ENCODE results near the gene TRPM2. TPM values are rescaled to one million over a fixed set of nuclear protein-coding genes. Genes with fewer than 3 reads are reported as not detected.

The TRPM2 gene
- total RNA-seq, 1 donor, result 0.36 TPM

DNA sequence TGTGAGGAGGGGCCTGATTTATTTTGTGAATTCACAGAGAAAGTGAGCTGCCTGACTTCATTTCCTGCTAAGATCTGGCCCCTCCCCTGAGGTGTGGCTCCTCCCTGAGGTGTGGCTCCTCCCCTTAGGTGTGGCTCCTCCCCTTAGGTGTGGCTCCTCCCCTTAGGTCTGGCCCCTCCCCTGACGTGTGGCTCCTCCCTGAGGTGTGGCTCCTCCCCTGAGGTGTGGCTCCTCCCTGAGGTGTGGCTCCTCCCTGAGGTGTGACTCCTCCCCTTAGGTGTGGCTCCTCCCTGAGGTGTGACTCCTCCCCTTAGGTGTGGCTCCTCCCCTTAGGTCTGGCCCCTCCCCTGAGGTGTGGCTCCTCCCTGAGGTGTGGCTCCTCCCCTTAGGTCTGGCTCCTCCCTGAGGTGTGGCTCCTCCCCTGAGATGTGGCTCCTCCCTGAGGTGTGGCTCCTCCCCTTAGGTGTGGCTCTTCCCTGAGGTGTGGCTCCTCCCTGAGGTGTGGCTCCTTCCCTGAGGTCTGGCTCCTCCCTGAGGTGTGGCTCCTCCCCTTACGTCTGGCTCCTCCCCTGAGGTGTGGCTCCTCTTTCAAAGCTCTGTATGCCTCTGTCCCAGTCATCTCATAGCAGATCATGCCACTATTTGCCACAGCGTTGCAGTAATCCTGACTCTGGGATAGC, 75.0 kb downstream of the TRPM2 start:
- Histone ChIP-seq H3K36me3 (ENCODE audit: insufficient read depth, low read length) (no peaks in the 10 kb centered on the region), H3K79me2 (ENCODE audit: insufficient read depth, low read length) (no peaks in the 10 kb centered on the region), H3K4me1 (ENCODE audit: insufficient read depth, low read length) (no peaks in the 10 kb centered on the region), H3K27me3 (ENCODE audit: insufficient read depth, low read length) (no peaks in the 10 kb centered on the region), H3K4me2 (ENCODE audit: insufficient read depth, low read length) (no peak overlapping the region), H2AFZ (ENCODE audit: low read length) (no peak overlapping the region), H3K9me3 (ENCODE audit: low read depth, low read length) (no peaks in the 10 kb centered on the region), H4K20me1 (ENCODE audit: insufficient read depth, low read length) (no peaks in the 10 kb centered on the region), H3K4me3 (ENCODE audit: insufficient read depth, low read length) (no peak overlapping the region), H3K27ac (ENCODE audit: low read depth, low read length) (no peak overlapping the region)
- DNase-seq (ENCODE audit: insufficient read length, low spot score, missing footprints), result peak; percentile 22
- TF ChIP-seq, protein P1, sequence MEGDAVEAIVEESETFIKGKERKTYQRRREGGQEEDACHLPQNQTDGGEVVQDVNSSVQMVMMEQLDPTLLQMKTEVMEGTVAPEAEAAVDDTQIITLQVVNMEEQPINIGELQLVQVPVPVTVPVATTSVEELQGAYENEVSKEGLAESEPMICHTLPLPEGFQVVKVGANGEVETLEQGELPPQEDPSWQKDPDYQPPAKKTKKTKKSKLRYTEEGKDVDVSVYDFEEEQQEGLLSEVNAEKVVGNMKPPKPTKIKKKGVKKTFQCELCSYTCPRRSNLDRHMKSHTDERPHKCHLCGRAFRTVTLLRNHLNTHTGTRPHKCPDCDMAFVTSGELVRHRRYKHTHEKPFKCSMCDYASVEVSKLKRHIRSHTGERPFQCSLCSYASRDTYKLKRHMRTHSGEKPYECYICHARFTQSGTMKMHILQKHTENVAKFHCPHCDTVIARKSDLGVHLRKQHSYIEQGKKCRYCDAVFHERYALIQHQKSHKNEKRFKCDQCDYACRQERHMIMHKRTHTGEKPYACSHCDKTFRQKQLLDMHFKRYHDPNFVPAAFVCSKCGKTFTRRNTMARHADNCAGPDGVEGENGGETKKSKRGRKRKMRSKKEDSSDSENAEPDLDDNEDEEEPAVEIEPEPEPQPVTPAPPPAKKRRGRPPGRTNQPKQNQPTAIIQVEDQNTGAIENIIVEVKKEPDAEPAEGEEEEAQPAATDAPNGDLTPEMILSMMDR (IDR thresholded peaks at IDR 0.05; ENCODE audit: extremely low read depth, low read depth, low read length), result no peak

DNA sequence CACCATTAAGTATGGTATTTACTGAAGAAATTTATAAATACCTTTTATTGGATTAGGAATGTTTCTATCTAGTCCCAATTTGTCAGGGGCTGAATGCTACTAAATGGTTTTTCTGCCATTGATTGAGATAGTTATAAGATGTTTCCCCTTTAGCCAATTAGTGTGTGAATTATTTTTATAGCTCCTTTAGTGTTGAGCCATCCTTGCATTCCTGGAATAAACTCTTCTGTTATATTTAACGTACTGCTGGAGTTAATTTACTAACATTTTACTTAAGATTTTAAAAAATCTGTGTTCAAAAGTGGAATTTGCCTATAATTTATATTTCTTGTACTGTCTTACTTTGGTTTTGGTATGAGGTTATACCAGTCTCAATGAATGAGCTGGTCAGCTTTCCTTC, 76.5 kb downstream of the TRPM2 start:
- Histone ChIP-seq H3K4me2 (ENCODE audit: insufficient read depth, low read length) (no peak overlapping the region), H3K36me3 (ENCODE audit: insufficient read depth, low read length) (no peaks in the 10 kb centered on the region), H3K4me3 (ENCODE audit: insufficient read depth, low read length) (no peak overlapping the region), H3K4me1 (ENCODE audit: insufficient read depth, low read length) (no peaks in the 10 kb centered on the region), H3K27ac (ENCODE audit: low read depth, low read length) (no peak overlapping the region), H2AFZ (ENCODE audit: low read length) (no peak overlapping the region), H4K20me1 (ENCODE audit: insufficient read depth, low read length) (no peaks in the 10 kb centered on the region), H3K9me3 (ENCODE audit: low read depth, low read length) (no peaks in the 10 kb centered on the region), H3K79me2 (ENCODE audit: insufficient read depth, low read length) (no peaks in the 10 kb centered on the region), H3K27me3 (ENCODE audit: insufficient read depth, low read length) (no peaks in the 10 kb centered on the region)
- peak; percentile 48 for DNase-seq (ENCODE audit: insufficient read length, low spot score, missing footprints)
- TF ChIP-seq, protein P1 (IDR thresholded peaks at IDR 0.05; ENCODE audit: extremely low read depth, low read depth, low read length), result no peak

DNA sequence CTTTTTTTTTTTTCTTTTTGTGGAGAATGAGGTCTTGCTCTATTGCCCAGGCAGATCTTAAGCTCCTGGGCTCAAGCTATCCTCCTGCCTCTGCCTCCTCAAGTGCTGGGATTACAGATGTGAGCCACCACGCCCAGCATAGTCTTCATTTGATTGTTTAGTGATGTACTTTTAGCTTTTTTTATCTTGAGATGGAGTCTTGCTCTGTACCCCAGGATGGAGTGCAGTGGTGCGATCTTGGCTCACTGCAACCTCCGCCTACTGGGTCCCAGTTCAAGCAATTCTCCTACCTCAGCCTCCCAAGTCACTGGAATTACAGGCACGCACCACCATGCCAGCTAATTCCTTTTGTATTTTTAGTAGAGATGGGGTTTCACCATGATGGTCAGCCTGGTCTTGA, 77.9 kb downstream of the TRPM2 start:
- Histone ChIP-seq H3K9me3 (ENCODE audit: low read depth, low read length) (no peaks in the 10 kb centered on the region), H3K79me2 (ENCODE audit: insufficient read depth, low read length) (no peaks in the 10 kb centered on the region)
- TF ChIP-seq, protein P1 (IDR thresholded peaks at IDR 0.05; ENCODE audit: extremely low read depth, low read depth, low read length), result no peak

DNA sequence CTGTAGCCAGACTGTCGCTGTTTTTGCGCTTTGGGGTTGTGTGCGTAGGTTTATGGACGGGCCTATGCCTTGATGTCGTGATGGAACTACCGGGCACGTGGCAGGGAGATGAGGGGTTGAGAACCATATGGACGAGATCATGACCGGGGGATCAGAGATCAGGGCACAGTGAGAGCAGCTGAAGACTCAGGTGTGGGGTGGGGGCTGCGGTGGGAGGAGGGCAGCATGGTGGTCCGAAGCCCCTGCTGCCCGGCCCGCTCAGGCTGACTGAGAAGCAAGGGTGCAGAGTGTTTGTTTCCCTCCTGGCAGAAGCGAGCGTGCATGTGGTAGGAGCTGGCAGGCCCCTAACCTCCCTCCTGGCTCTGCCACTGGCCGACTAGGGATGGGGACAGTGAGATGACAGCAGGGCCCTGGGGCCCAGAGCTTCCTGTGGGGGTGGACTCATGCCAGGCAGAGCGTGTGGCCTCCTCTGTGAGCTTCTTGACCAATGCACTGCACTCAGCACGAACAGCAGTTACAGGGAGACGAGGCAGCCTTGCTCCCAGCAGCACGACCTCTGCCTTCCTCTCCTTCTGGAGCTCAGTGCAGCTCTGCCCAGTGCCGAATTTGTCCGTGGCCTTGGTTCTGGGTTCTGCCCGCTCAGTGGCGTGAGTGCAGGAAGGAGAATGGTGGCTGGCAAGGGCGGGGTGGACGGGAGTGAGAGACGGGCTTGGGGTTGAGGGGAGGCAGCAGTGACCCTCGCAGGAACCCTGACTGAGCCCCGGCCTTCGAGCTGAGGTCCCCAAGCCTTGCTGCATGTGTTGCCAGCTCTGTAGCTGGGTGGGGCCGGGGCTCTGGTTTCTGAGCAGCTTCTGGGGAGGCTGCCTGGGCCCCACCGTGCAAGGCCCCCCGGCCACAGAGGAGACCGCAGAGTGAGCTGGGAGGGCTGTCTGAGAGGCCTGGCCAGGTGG, 79.7 kb downstream of the TRPM2 start:
- peak; percentile 54 for DNase-seq (ENCODE audit: insufficient read length, low spot score, missing footprints)
- no peaks in the 10 kb centered on the region for H3K4me1 ChIP-seq (ENCODE audit: insufficient read depth, low read length)
- H2AFZ ChIP-seq (ENCODE audit: low read length), result no peak overlapping the region
- no peaks in the 10 kb centered on the region for H3K79me2 ChIP-seq (ENCODE audit: insufficient read depth, low read length)
- no peaks in the 10 kb centered on the region for H3K36me3 ChIP-seq (ENCODE audit: insufficient read depth, low read length)
- no peaks in the 10 kb centered on the region for H4K20me1 ChIP-seq (ENCODE audit: insufficient read depth, low read length)
- TF ChIP-seq, protein P1 (IDR thresholded peaks at IDR 0.05; ENCODE audit: extremely low read depth, low read depth, low read length), result no peak
- H3K27me3 ChIP-seq (ENCODE audit: insufficient read depth, low read length), result no peaks in the 10 kb centered on the region
- no peak overlapping the region for H3K4me2 ChIP-seq (ENCODE audit: insufficient read depth, low read length)
- H3K4me3 ChIP-seq (ENCODE audit: insufficient read depth, low read length), result no peak overlapping the region
- H3K27ac ChIP-seq (ENCODE audit: low read depth, low read length), result no peak overlapping the region
- H3K9me3 ChIP-seq (ENCODE audit: low read depth, low read length), result no peaks in the 10 kb centered on the region

More for the DNA sequence above, 77.9 kb downstream of the TRPM2 start:
- DNase-seq (ENCODE audit: insufficient read length, low spot score, missing footprints), result no peak
- no peak overlapping the region for H3K4me3 ChIP-seq (ENCODE audit: insufficient read depth, low read length)
- no peak overlapping the region for H2AFZ ChIP-seq (ENCODE audit: low read length)
- H3K36me3 ChIP-seq (ENCODE audit: insufficient read depth, low read length), result no peaks in the 10 kb centered on the region
- no peaks in the 10 kb centered on the region for H3K4me1 ChIP-seq (ENCODE audit: insufficient read depth, low read length)
- no peaks in the 10 kb centered on the region for H3K27me3 ChIP-seq (ENCODE audit: insufficient read depth, low read length)
- H4K20me1 ChIP-seq (ENCODE audit: insufficient read depth, low read length), result no peaks in the 10 kb centered on the region
- H3K4me2 ChIP-seq (ENCODE audit: insufficient read depth, low read length), result no peak overlapping the region
- H3K27ac ChIP-seq (ENCODE audit: low read depth, low read length), result no peak overlapping the region

Data from osteoblast (primary cell).